Measurements from ENCODE around the gene AFP. TPM values are rescaled to one million over a fixed set of nuclear protein-coding genes. Genes with fewer than 3 reads are reported as not detected.

Gene AFP
- total and polyA plus RNA-seq, 2 of the 13 experiments (the other 11 are each of a cell fraction or from before 2014, with no cell fraction given) = 9,434 to 13,105 TPM

DNA sequence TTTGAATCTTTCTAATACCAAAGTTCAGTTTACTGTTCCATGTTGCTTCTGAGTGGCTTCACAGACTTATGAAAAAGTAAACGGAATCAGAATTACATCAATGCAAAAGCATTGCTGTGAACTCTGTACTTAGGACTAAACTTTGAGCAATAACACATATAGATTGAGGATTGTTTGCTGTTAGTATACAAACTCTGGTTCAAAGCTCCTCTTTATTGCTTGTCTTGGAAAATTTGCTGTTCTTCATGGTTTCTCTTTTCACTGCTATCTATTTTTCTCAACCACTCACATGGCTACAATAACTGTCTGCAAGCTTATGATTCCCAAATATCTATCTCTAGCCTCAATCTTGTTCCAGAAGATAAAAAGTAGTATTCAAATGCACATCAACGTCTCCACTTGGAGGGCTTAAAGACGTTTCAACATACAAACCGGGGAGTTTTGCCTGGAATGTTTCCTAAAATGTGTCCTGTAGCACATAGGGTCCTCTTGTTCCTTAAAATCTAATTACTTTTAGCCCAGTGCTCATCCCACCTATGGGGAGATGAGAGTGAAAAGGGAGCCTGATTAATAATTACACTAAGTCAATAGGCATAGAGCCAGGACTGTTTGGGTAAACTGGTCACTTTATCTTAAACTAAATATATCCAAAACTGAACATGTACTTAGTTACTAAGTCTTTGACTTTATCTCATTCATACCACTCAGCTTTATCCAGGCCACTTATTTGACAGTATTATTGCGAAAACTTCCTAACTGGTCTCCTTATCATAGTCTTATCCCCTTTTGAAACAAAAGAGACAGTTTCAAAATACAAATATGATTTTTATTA lies 3.6 kb upstream of the AFP start (continued):
- TF ChIP-seq RARA (CRISPR knock-in tag; IDR thresholded peaks at IDR 0.05) (peak; percentile 94), ZNF703 (CRISPR knock-in tag; IDR thresholded peaks at IDR 0.05; ENCODE audit: borderline replicate concordance) (no peak), ZNF773 (CRISPR knock-in tag; IDR thresholded peaks at IDR 0.05; ENCODE audit: borderline replicate concordance) (no peak), SYNCRIP (IDR thresholded peaks at IDR 0.05; ENCODE audit: insufficient read depth, low read depth, low read length) (no peak), TOPORS (CRISPR knock-in tag; IDR thresholded peaks at IDR 0.05) (no peak), NR3C1 (CRISPR knock-in tag; IDR thresholded peaks at IDR 0.05) (no peak), ELF4 (CRISPR knock-in tag; IDR thresholded peaks at IDR 0.05; ENCODE audit: borderline replicate concordance) (no peak), ZKSCAN1 (IDR thresholded peaks at IDR 0.05; ENCODE audit: low read length) (no peak), KLF16 (CRISPR knock-in tag; IDR thresholded peaks at IDR 0.05) (peak in 1 of 2 experiments; percentile 55; a peak in 1 of 4 replicates), ZSCAN21 (CRISPR knock-in tag; IDR thresholded peaks at IDR 0.05; ENCODE audit: borderline replicate concordance) (no peak), ZNF546 (CRISPR knock-in tag; conservative IDR thresholded peaks at IDR 0.05) (no peak), ZNF34 (CRISPR knock-in tag; IDR thresholded peaks at IDR 0.05; ENCODE audit: borderline replicate concordance) (no peak), MTA3 (CRISPR knock-in tag; IDR thresholded peaks at IDR 0.05) (no peak), HINFP (CRISPR knock-in tag; IDR thresholded peaks at IDR 0.05; ENCODE audit: low read depth) (no peak), AGO1 (IDR thresholded peaks at IDR 0.05; ENCODE audit: low read depth, low read length, poor library complexity, severe bottlenecking) (no peak), HNRNPUL1 (IDR thresholded peaks at IDR 0.05; ENCODE audit: low read depth, low read length) (peak; percentile 92), ZBTB1 (CRISPR knock-in tag; IDR thresholded peaks at IDR 0.05; ENCODE audit: borderline replicate concordance) (no peak), ZNF577 (CRISPR knock-in tag; IDR thresholded peaks at IDR 0.05; ENCODE audit: borderline replicate concordance, low read depth) (no peak), BRD4 (CRISPR knock-in tag; IDR thresholded peaks at IDR 0.05) (no peak), ZNF574 (CRISPR knock-in tag; IDR thresholded peaks at IDR 0.05) (no peak), PAWR (CRISPR knock-in tag; IDR thresholded peaks at IDR 0.05; ENCODE audit: borderline replicate concordance) (no peak)
- TF ChIP-seq, protein P1, sequence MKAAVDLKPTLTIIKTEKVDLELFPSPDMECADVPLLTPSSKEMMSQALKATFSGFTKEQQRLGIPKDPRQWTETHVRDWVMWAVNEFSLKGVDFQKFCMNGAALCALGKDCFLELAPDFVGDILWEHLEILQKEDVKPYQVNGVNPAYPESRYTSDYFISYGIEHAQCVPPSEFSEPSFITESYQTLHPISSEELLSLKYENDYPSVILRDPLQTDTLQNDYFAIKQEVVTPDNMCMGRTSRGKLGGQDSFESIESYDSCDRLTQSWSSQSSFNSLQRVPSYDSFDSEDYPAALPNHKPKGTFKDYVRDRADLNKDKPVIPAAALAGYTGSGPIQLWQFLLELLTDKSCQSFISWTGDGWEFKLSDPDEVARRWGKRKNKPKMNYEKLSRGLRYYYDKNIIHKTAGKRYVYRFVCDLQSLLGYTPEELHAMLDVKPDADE (CRISPR knock-in tag; IDR thresholded peaks at IDR 0.05) = no peak
- TF ChIP-seq, protein P2, sequence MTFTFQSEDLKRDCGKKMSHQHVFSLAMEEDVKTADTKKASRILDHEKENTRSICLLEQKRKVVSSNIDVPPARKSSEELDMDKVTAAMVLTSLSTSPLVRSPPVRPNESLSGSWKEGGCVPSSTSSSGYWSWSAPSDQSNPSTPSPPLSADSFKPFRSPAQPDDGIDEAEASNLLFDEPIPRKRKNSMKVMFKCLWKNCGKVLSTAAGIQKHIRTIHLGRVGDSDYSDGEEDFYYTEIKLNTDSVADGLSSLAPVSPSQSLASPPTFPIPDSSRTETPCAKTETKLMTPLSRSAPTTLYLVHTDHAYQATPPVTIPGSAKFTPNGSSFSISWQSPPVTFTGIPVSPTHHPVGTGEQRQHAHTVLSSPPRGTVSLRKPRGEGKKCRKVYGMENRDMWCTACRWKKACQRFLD (CRISPR knock-in tag; IDR thresholded peaks at IDR 0.05; ENCODE audit: borderline replicate concordance) = no peak
